Cardiac fibroblast (primary cell): ENCODE results near the gene UTS2R.

Source experiments
- DNase-seq, 2 donors: peaks; one replicate each; pipeline versions ENCODE4 v3.0.0 to v3.0.0-alpha.2; 2010; ENCODE audit warnings: low read depth in 2 of 2
- H3K4me3 ChIP-seq, 2 donors: replicated peaks in 1 of 2; 1 replicate in 1 of 2; 2 replicates in 1 of 2; pipeline ENCODE4 v1.5.1; 2011; ENCODE audit warnings: low read depth in 2 of 2, low read length in 2 of 2, mild to moderate bottlenecking in 2 of 2, moderate library complexity in 1 of 2
- TF ChIP-seq, protein P1 (sequence below): IDR thresholded peaks from one replicate; pipeline ENCODE4 v1.5.1; 2011; ENCODE audit warnings: low read depth, mild to moderate bottlenecking, low read length, inconsistent platforms

UTS2R gene

DNA sequence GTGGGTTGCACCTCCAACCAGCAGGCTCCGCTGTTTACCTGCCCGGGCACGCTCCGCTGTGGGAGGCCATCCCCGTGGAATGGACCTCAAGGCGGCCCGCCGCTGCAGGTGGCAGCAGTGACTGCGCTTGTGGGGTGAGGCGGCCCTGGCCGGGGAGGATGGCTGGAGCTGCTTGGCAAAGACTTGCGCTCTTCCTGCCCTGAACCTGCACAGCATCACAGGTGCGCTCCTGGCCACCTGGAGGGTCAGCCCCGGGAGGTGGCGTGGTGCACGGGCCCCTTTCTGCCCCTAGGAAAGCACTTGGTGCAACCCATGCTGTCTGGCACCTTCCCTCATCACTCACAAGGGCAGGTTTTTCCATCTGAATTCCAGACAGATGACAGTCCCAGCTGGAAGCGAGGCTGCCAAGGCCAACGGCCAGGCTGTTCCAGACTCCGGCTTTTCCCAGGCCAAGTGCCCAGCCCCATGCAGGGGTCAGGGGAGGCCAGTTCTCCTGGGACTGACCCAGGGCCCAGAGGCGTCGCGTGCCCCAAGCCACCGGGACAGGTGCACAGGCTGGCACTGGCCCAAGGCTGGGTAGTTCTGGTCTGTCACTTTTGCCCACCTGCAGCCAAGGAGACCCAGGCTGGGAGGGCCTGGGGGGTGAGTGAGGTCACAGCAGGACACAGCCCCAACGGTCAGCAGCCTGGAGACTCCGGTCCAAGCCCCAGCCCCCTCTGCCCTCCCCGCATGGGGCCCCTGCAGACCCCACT lies 13.3 kb downstream of the UTS2R start:
- no peak overlapping the region for H3K4me3 ChIP-seq
- peak in 1 of 2 donors; percentile 27 for DNase-seq

DNA sequence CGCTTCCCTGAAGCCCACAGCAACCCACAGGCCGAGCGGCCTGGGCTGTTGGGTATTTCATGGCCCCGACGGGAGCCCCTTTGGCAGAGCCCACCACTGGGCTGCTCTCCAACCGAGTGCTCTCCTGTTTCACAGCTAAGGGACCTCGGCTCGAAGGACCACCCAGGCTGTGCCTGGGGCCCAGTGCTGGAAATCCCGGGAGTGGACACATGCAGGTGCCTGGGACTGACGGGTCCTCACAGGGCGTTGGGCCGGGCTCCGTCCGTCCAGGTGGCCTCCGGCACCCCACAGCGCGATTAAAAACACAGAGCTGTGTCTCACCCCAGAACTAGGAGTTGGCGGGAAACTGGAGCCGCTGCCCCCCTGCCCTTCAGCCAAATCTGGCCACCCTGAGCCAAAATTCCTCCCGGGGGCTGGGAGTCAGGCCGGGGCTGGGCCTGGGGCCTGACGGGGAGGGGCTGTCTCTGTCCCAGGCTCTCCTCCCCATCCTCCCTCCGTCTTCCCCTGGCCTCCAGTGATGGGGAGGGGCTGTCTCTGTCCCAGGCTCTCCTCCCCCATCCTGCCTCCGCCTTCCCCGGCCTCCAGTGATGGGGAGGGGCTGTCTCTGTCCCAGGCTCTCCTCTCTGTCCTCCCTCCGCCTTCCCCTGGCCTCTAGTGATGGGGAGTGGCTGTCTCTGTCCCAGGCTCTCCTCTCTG lies 14.1 kb downstream of the UTS2R start:
- TF ChIP-seq, protein P1, sequence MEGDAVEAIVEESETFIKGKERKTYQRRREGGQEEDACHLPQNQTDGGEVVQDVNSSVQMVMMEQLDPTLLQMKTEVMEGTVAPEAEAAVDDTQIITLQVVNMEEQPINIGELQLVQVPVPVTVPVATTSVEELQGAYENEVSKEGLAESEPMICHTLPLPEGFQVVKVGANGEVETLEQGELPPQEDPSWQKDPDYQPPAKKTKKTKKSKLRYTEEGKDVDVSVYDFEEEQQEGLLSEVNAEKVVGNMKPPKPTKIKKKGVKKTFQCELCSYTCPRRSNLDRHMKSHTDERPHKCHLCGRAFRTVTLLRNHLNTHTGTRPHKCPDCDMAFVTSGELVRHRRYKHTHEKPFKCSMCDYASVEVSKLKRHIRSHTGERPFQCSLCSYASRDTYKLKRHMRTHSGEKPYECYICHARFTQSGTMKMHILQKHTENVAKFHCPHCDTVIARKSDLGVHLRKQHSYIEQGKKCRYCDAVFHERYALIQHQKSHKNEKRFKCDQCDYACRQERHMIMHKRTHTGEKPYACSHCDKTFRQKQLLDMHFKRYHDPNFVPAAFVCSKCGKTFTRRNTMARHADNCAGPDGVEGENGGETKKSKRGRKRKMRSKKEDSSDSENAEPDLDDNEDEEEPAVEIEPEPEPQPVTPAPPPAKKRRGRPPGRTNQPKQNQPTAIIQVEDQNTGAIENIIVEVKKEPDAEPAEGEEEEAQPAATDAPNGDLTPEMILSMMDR = no peak
- no peak for DNase-seq
- no peak overlapping the region for H3K4me3 ChIP-seq

More for the DNA sequence above, 13.3 kb downstream of the UTS2R start:
- TF ChIP-seq, protein P1 = no peak

DNA sequence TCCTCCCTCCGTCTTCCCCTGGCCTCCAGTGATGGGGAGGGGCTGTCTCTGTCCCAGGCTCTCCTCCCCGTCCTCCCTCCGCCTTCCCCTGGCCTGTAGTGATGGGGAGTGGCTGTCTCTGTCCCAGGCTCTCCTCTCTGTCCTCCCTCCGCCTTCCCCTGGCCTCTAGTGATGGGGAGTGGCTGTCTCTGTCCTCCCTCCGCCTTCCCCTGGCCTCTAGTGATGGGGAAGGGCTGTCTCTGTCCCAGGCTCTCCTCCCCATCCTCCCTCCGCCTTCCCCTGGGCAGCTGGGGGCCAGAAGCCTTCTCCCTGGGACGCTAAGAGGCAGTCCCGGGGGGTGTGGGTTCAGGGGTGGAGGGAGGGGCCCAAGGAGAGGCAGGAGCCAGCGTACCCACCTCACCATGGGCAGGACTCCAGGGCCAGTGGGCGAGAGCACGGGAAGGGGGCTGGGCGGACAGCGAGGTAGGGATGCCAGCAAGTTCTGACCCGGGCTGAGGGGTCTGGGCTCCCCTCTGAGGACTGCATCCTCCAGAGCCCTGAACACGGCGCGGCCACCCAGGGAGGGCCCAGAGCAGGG lies 14.8 kb downstream of the UTS2R start:
- no peak for DNase-seq
- no peak overlapping the region for H3K4me3 ChIP-seq
- TF ChIP-seq, protein P1 = no peak

DNA sequence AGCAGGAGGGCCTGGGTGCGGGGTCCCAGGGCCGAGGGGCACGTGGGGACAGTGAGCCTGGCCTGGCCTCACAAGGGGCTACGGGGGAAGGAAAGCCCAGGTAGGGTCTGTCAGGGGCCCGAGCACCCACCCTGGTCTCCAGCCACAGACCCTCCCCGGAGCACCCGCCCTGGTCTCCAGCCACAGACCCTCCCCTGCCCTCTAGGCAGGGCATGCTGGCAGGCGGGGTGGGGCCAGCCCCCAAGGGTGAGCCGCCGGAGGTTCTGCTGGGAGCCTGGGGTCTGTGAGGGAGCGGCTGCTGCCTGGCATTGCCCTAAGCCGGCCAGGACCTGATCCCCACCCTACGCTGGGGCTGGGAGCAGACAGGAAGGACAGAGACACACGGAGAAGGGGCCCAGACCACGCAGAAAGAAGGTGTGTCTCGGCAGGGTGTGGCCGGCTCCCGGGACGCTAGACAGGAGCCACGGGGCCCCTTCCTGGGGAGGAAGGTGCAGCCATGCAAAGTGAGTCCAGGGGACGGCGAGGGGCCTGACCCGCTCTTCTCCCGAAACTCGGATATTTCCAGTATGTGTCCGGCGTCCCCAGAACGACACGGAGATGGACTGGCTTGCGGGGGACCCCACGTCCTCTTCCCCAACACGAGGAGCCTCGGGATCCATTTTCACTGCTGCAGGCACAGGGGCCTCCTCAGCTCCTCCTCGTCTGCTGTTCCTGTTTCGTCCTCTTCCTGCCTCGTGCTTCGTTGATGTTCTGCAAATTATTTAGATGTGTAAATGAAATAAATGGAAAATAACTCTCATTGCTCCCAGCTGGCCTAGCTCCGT lies 15.5 kb downstream of the UTS2R start:
- TF ChIP-seq, protein P1 = no peak
- no peak overlapping the region for H3K4me3 ChIP-seq
- DNase-seq = no peak

DNA sequence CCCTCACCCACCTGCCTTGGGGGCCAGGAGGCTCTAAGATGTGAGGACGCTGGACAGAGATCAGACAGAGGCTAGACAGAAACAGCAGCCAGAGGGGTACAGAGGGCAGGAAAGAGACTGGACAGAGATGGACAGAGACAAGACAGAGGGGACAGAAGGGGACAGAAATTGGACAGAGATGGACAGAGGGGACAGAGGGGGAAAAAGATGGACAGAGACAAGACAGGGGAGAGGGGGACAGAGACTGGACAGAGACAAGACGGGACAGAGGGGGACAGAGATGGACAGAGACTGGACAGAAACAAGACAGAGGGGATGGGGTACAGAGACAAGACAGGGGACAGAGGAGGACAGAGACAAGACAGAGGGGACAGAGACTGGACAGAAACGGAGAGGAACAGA lies 16.1 kb downstream of the UTS2R start:
- no peak for DNase-seq
- H3K4me3 ChIP-seq = no peak overlapping the region

More for the DNA sequence above, 16.1 kb downstream of the UTS2R start:
- TF ChIP-seq, protein P1 = no peak
